Fibroblast of lung (primary cell): ENCODE results near the gene GRB2.

Experiments used
- CTCF ChIP-seq, 2 donors: IDR thresholded peaks in 1 of 2; conservative IDR thresholded peaks in 1 of 2; 1 replicate in 1 of 2; 2 replicates in 1 of 2; pipeline ENCODE4 v1.5.1; 2011 to 2012; ENCODE audit warnings: low read length in 2 of 2, control low read depth in 1 of 2, inconsistent platforms in 1 of 2, low read depth in 1 of 2, mild to moderate bottlenecking in 1 of 2
- EZH2 ChIP-seq: IDR thresholded peaks from 2 replicates; pipeline ENCODE4 v1.5.1; 2012; ENCODE audit warnings: low read length, control low read depth, mild to moderate bottlenecking; ENCODE audit errors: missing control alignments

DNA sequence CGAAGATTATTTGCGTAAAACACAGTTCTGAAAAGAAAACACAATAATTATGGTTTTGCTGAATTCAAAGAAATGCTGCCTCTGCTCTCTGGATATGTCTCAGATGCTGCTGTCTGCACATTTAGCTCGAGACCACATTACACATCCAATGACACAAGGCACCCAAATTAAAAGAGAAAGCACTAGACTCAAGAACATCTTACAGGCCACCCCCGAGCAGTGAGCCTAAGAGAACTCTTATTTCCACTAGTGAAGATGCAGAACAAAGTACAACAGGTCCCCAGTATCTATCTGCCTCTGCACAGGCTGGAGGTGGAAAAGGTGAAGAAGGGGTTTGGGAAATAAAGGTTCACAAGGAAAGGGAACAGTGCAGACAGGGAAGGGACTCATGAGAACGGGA lies 33.5 kb downstream of the GRB2 start:
- TF ChIP-seq CTCF (conservative IDR thresholded peaks at IDR 0.05 in 1 of 2, IDR thresholded peaks at IDR 0.05 in 1 of 2; ENCODE audit: low read depth in 1 of 2, low read length in 2 of 2) (no peak), EZH2 (no peak)
